GM21825 (cell line): ENCODE measurements around the gene ANAPC2.

Experiments
- ATAC-seq: cut with Tn5 transposase; IDR thresholded peaks from one replicate; pipeline ENCODE4 v1.9.1; 2021; ENCODE audit warnings: mild to moderate bottlenecking, moderate library complexity; ENCODE audit not compliant: unreplicated experiment

The ANAPC2 gene

DNA sequence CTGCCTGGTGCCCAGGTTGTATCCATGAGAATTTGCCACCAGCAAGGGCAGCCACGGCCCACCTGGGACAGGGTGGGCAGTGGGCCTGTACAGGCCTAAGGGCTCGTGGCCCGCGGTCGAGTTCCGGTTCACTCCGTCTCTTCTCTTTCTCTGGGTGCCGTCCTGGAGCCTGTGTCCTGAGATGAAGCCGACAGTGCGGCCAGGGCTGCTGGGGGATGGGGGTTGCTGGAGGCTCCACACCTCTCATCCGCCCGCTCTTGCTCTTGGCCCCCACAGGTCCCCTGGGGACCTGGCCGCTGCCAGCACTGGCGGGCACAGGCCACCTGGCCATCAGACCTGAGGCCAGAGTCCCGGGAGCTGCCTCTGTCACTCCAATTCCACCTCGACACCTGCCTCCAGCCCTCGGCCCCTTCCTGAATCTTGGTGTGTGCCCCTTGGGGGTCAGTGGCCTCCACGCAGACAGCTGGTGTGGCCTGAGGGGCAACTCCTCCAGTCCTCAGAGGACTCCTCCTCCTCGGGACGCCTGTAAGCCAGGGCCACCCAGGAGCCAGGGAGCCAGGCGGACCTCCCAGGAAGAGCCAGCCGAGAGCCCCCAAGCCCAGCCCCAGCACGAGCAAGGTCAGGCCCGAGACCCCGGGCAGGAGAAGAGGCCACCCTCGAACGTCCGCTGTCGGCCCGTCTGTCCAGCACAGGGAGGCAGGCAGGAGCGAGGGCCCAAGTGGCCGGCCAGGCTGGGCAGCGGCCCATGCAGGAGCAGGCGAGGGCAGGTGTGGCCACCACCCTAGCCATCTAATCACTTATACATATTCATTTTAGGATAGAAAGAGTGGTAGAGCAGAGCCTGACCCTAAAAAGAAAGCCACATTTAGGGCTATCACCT lies 23.8 kb downstream of the ANAPC2 start:
- ATAC-seq: no peak

DNA sequence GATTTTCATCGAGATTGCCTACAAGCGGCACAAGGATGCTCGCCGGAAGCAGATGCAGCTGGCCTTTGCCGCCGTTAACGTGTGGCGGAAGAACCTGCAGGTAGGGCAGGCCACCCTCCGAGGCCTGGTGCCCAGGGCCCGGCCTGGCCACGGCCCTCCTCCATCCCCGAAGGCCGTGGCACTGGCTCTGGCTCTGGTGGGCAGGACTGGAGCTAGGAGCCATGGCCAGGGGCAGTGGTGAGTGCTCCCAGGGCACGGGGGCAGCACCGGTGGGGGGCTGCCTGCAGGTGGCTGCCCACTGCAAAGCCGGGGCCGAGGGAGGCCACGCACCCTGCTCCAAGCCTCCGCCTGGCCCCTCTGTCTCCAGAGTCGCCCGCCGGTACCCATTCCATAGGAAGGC lies 24.6 kb downstream of the ANAPC2 start:
- no peak for ATAC-seq

DNA sequence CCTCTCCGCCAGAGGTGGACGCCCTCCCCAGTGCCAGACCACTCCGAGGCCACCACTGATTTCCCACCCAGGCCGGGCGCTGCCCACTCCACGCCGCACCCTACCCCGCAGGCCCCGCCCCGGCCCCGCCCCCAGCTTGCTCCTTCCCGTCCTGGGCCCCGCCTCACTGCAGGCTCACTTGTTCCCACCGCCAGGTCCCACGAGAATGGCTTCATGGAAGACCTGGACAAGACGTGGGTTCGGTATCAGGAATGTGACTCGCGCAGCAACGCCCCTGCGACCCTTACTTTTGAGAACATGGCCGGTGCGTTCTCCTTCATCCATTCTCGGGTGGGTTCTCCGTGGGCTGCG lies 25.0 kb downstream of the ANAPC2 start:
- no peak for ATAC-seq

DNA sequence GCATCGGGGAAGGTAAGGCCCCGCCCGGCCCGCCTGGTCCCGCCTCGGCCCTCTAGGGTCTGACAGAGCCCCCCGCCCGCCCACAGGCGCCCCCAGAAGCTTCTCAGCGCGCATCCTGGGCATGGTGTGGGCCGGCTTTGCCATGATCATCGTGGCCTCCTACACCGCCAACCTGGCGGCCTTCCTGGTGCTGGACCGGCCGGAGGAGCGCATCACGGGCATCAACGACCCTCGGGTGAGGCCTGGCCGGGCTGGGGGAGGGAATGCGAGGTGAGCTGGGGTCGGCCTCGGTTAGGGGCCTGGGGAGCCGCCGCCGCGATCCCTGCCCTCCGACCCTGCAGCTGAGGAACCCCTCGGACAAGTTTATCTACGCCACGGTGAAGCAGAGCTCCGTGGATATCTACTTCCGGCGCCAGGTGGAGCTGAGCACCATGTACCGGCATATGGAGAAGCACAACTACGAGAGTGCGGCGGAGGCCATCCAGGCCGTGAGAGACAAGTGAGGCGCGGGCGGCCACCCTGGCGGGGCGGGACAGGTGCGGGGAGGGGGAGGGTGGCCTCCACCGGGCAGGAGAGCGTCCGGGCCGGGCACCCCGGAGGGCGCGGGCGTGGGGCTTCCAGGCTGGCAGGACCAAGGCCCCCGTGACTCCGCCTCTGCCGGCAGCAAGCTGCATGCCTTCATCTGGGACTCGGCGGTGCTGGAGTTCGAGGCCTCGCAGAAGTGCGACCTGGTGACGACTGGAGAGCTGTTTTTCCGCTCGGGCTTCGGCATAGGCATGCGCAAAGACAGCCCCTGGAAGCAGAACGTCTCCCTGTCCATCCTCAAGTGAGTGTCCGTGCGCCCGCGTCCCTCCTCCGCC lies 25.6 kb downstream of the ANAPC2 start:
- ATAC-seq: no peak

DNA sequence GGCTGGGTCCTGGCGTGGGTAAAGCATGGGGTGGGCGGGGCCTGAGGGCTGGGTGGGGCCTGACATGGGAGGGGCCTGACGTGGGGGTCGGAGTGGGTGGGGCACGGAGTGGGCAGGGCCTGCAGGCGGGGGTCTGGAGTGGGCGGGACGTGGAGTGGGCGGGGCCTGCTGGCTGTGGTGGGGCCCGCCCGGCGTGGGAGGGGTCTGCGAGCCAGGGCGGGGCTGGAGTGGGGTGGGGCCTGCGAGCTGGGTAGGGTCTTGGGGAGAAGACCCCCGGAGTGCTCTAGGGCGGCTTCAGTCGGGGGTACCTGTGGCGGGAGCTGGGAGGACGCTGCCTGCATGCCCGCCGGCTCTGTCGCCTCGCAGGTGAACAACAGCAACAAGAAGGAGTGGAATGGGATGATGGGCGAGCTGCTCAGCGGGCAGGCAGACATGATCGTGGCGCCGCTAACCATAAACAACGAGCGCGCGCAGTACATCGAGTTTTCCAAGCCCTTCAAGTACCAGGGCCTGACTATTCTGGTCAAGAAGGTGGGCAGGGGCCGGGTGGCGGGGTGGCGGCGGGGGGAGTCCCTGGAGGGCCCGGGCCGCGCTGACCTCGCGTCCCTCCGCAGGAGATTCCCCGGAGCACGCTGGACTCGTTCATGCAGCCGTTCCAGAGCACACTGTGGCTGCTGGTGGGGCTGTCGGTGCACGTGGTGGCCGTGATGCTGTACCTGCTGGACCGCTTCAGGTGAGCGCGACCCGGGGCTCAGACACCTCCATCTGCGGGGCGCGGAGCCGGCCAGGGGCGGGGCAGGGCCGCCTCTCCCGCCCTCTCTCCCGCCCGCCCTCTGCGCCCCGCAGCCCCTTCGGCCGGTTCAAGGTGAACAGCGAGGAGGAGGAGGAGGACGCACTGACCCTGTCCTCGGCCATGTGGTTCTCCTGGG lies 26.5 kb downstream of the ANAPC2 start:
- ATAC-seq: no peak

DNA sequence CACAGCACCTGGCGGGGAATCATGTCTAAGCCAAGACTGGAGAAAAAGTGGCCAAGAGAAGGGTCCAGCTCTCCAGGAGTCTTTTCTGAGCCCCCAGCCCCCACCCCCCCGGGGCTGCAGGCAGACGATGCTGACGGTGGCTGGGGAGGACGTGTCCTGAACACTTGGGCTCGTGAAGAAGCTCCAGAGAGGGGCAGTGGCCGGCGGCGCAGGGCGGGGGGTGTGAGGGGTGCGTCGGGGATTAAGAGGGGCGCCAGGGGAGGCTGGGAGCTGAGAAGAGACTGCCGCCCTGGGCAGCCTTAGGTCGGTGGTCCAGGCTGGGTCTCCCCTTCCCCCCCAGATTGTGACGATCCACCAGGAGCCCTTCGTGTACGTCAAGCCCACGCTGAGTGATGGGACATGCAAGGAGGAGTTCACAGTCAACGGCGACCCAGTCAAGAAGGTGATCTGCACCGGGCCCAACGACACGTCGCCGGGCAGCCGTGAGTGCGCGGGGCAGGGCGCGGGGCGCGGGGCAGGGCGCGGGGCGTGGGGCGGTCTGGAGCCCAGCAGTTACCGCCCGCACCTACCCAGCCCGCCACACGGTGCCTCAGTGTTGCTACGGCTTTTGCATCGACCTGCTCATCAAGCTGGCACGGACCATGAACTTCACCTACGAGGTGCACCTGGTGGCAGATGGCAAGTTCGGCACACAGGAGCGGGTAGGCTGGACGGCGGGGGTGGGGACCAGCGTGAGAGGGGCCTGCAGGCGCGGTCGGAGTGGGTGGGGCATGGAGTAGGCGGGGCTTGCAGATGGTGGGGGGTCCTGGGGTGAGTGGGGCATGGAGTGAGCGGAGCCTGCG lies 27.4 kb downstream of the ANAPC2 start:
- ATAC-seq: no peak

DNA sequence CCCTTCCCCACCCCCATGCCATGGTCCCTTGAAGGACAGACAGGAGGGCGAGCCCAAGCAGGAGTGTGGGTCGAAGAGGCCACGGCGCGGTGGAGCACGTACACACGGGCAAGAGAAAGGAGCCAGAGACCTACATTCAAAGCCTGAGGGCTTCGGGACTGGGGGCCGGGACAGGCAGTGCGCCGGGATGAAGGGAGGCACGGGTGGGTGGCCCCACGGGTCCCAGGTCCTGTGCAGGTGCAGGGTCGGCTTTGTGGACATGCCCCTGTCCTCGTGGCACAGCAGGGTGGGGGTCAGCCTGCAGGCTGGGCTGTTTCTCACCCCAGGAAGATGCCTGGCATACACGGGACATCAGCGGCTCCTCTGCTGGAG lies 28.3 kb downstream of the ANAPC2 start:
- ATAC-seq: no peak

DNA sequence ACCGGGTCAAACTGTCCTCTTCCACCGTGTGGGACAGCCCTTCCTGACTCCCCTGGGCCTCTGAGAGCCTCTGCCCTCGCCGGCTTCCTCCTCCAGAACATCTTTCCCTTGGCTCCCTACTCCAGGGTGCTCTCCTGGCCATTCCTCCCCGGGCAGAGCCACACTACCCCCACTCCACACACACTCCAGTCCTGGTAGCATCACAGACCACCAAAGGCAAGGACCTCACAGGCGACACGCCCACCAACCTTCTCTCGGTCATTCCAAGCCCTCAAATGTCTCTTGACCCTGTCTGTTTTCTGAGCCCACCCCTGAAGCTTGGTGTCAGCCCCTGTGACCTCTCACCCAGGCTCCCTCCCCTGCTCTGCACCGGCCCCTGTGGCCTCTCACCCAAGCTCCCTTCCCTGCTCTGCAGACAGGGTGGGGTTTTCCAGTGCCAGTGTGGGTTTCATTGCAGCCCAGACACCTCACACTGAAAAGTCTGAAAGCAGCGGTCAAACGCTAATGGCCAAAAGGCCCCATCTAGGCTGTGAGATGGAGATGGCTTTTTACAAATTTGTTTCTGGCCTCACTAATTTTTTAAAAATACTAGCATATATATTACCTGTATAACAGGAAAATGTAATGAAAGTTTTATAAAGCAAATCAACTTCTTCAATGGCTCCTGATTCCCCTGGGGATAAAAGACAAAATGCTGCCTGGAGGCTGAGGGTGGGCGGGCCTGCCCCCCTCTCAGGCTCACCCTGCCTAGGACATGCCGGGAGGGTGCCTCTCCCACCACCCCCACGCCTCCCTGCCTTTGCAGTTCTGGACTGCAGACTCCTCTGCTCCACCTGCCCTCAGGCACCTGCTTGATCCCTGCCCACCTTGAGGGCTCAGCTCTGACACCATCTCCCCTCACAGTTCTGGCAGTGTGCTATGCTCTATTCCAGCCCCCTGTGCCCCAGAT lies 29.0 kb downstream of the ANAPC2 start:
- no peak for ATAC-seq

DNA sequence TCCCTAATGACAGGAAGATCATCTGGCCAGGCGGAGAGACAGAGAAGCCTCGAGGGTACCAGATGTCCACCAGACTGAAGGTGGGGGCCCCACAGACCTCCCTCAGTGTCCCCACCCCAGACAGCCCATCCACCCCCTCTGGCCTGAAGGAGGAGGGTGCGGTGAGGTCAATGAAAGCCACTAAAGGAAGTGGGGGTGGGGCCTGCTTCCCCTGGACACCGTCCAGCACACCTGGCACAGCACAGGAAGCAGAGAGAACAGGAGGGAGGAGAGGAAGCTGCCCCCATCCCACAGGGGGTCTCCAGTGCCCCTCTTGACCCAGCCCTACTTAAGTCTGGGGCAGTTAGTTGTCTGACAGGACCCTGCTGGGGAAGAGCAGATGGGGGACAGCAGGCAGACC lies 29.7 kb downstream of the ANAPC2 start:
- no peak for ATAC-seq

DNA sequence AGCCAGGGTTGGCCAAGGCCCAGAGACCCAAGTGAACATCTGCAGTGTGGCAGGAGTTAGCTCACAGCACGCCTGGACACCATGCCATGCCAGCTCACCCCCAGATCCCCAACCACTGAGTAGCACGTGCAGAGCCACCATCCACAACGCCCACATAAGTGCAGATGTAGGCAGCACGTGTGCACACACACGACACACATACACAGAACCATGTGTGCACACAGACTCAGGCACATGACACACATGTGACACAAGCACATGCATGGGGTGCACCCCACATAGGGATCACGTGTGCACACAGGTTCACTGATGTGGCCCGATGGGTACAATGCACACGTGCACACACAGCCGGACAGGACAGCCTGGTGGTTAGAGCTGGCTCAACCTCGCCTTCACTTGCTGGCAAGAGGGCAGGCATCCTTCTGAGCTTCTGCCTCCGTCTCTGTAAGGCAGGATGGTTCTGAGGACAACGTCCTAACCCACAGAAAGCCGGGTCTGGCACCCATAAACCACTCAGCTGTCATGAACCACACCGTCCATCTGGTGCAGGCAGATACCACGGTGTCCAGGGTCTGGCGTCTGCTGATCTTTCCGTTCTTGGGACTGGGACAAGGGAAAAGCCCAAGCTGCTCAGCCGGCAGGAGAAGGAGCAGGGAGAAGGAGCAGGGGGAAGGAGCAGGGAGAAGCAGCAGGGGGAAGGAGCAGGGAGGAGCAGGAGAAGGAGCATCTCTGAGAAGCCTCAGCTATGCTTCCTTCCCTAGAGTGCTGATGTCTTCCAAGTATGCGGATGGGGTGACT lies 30.5 kb downstream of the ANAPC2 start:
- no peak for ATAC-seq

DNA sequence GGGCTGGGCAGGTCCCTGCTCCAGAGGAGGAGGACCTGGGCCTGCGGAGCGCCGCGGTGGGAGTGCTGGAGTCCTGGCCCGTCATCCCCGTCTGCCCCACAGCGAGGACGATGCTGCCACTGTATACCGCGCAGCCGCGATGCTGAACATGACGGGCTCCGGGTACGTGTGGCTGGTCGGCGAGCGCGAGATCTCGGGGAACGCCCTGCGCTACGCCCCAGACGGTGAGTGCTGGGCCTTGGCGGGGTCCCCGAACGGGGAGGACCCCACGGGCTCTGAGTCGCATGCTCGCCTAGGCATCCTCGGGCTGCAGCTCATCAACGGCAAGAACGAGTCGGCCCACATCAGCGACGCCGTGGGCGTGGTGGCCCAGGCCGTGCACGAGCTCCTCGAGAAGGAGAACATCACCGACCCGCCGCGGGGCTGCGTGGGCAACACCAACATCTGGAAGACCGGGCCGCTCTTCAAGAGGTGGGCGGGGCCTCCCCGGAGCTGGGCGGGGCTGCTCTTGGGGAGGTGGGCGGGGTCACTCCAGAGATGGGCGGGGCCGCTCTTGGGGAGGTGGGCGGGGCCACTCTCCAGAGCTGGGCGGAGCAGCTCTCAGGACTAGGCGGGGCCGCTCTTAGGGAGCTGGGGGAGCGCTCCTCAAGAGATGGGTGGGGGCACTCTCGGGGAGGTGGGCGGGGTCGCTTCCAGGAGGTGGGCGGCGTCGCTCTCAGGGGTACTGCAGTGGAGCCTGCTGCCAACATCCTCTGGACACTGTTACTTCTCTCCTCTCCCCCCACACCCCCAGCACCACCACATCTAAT lies 31.6 kb downstream of the ANAPC2 start:
- ATAC-seq: no peak

DNA sequence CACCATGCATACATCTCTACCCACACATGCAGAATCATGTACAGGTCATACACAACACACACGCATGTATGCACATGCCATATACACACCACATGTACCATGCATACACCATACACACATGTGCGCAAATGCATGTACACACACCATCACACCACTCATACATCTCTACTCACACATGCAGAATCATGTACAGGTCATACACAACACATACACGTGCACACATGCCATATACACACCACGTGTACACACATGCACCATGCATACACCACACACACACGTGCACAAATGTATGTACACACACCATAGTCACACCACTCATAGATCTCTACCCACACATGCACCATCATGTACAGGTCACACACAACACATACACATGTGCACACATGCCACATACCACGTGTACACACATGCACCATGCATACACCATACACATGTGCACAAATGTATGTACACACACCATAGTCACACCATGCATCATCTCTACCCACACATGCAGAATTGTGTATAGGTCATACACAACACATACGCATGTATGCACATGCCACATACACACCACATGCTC lies 35.4 kb downstream of the ANAPC2 start:
- ATAC-seq: no peak

DNA sequence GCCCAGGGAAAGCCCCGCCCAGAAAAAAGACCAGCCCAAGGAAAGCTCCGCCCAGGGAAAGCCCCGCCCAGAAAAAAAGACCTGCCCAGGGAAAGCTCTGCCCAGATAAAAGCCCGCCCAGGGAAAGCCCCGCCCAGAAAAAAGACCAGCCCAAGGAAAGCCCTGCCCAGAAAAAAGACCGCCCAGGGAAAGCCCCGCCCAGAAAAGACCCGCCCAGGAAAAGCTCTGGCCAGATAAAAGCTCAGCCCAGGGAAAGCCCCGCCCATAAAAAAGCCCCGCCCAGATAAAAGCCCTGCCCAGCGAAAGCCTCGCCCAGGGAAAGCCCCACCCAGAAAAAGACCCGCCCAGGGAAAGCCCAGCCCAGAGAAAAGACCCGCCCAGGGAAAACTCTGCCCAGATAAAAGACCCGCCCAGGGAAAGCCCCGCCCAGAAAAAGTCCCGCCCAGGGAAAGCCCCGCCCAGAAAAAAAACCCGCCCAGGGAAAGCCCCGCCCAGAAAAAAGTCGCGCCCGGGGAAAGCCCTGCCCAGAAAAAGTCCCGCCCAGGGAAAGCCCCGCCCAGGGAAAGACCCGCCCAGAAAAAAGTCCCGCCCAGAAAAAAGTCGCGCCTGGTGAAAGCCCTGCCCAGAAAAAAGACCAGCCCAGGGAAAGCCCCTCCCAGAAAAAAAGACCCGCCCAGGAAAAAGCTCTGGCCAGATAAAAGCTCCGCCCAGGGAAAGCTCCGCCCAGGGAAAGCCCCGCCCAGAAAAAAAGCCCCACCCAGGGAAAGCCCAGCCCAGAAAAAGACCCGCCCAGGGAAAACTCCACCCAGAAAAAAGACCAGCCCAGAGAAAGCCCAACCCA lies 37.5 kb downstream of the ANAPC2 start:
- peak; percentile 35 for ATAC-seq

DNA sequence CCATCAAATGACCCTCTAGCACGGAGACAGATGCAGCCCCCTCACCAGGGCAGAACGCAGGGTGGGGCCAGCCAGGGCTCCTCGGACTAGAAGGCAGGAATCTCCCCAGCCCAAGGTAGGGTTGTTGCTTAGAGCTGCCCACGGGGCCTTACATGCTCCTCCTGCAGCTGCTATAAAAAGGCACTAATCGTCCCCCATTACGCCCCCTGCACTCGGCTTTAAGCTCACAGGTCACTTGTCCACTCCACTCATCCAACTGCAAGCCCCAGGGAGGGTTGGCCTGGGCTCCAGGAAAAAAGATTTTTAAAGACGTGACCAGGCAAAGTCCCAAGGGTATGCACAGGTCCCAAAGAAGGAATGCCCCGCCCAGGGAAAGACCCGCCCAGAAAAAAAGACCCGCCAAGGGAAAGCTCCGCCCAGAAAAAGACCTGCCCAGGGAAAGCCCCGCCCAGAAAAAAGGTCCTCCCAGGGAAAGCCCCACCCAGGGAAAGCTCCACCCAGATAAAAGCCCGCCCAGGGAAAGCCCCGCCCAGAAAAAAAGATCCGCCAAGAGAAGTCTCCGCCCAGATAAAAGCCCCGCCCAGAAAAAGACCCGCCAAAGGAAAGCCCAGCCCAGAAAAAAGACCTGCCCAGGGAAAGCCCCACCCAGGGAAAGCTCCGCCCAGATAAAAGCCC lies 38.3 kb downstream of the ANAPC2 start:
- peak; percentile 16 for ATAC-seq

DNA sequence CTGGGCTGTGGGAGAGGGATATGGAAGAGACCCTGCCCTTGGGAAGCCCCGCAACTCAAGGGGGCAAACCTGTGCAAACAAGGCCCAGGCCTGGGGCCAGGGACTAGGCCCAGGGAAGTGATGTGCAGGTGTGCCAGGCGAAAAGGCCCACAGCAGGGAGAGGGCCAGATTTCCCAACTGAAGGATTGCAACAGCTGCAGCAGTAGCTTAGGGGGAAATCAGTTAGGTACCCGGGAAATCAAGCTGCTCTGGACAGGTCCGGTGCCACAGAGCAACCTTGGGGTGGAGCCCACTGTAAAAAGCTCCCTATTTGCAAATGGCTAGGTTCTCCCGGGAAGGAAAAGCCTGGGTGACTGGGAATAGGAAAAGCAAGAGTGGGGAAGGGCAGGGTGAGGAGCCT lies 39.0 kb downstream of the ANAPC2 start:
- no peak for ATAC-seq

DNA sequence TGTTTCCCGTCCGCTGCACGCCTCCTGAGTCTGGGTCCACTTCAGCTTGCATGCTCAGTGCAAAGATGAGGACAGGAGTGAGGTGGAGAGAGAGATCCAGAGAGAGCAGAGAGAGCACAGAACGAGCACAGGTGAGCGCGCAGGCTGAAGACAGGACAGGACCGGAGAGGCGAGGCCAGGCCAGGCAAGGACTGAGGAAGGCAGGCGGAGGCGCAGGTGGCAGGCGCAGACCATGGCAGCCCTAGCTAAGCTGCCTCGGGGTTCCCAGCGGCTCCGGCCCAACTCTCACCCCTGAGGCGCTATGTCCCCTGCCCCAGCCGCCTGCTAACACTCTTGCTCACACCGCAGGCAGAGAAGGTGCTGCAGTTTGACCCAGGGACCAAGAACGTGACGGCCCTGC lies 39.7 kb downstream of the ANAPC2 start:
- ATAC-seq: no peak
